Measurements from ENCODE around the gene CDK5RAP2.

Gene CDK5RAP2

DNA sequence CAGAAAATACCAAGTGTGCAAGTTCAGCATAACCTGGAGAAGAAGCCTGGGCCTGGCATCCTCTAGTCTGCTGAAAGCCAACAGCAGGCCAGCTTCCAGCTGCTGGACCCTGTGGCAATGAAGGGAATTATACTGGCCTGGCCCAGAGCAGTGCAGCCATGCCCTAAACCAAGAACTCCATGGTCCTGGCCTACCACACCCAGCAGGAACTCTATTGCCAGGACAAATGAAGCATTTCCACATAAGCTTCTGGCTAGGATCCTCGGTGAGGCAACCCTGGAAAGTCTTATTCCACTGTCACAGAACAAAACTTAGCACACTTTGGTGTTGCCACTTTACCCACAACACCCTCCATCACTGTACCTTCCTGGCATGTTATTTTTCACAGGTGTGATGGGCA lies 35.5 kb downstream of the CDK5RAP2 start:
- Histone ChIP-seq H3K4me1 (ENCODE audit: control insufficient read depth, insufficient read depth, low read length) (no peaks in the 10 kb centered on the region), H3K27ac (ENCODE audit: extremely low read depth, low read depth, low read length) (no peak overlapping the region), H3K36me3 (ENCODE audit: control insufficient read depth in 2 of 2, insufficient read depth in 1 of 2, low read length in 2 of 2) (peaks cover 16 to 79% of the 10 kb centered on the region in 2 experiments), H3K9me3 (ENCODE audit: control insufficient read depth, insufficient read depth, low read depth, low read length) (no peaks in the 10 kb centered on the region), H3K4me3 (ENCODE audit: low read depth, low read length) (no peak overlapping the region)
- POLR2A ChIA-PET = no interaction called here
- CTCF ChIA-PET = interaction anchor here (0.7 to 2.7 kb wide), 4 partner anchors 11 to 67 kb away, joined by 3 to 9 read pairs (median 3); no protein-coding TSS in a partner anchor
- TF ChIP-seq ZNF391 (tag by site-specific recombination; IDR thresholded peaks at IDR 0.05; ENCODE audit: borderline replicate concordance, low read depth) (no peak), ZNF138 (tag by site-specific recombination; IDR thresholded peaks at IDR 0.05; ENCODE audit: borderline replicate concordance) (no peak), ZNF558 (tag by site-specific recombination; IDR thresholded peaks at IDR 0.05) (no peak), ZNF561 (tag by site-specific recombination; IDR thresholded peaks at IDR 0.05; ENCODE audit: borderline replicate concordance) (no peak), REPIN1 (tag by site-specific recombination; IDR thresholded peaks at IDR 0.05; ENCODE audit: low read depth) (no peak), ZNF426 (tag by site-specific recombination; IDR thresholded peaks at IDR 0.05) (no peak), HOXC10 (CRISPR knock-in tag; IDR thresholded peaks at IDR 0.05) (no peak), ZNF76 (tag by site-specific recombination; IDR thresholded peaks at IDR 0.05; ENCODE audit: borderline replicate concordance, low read depth) (no peak), GLIS1 (tag by site-specific recombination; IDR thresholded peaks at IDR 0.05) (no peak), ZNF354C (tag by site-specific recombination; IDR thresholded peaks at IDR 0.05; ENCODE audit: borderline replicate concordance, low read depth) (no peak), BCL11B (tag by site-specific recombination; IDR thresholded peaks at IDR 0.05; ENCODE audit: low read depth) (no peak), ZNF660 (tag by site-specific recombination; IDR thresholded peaks at IDR 0.05) (no peak), ZNF175 (tag by site-specific recombination; IDR thresholded peaks at IDR 0.05) (no peak), HOXA7 (CRISPR knock-in tag; IDR thresholded peaks at IDR 0.05; ENCODE audit: borderline replicate concordance) (no peak), KLF8 (tag by site-specific recombination; IDR thresholded peaks at IDR 0.05) (no peak)
- TF ChIP-seq, protein P1, sequence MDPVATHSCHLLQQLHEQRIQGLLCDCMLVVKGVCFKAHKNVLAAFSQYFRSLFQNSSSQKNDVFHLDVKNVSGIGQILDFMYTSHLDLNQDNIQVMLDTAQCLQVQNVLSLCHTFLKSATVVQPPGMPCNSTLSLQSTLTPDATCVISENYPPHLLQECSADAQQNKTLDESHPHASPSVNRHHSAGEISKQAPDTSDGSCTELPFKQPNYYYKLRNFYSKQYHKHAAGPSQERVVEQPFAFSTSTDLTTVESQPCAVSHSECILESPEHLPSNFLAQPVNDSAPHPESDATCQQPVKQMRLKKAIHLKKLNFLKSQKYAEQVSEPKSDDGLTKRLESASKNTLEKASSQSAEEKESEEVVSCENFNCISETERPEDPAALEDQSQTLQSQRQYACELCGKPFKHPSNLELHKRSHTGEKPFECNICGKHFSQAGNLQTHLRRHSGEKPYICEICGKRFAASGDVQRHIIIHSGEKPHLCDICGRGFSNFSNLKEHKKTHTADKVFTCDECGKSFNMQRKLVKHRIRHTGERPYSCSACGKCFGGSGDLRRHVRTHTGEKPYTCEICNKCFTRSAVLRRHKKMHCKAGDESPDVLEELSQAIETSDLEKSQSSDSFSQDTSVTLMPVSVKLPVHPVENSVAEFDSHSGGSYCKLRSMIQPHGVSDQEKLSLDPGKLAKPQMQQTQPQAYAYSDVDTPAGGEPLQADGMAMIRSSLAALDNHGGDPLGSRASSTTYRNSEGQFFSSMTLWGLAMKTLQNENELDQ (tag by site-specific recombination; IDR thresholded peaks at IDR 0.05; ENCODE audit: low read depth) = no peak
- TF ChIP-seq, protein P2, sequence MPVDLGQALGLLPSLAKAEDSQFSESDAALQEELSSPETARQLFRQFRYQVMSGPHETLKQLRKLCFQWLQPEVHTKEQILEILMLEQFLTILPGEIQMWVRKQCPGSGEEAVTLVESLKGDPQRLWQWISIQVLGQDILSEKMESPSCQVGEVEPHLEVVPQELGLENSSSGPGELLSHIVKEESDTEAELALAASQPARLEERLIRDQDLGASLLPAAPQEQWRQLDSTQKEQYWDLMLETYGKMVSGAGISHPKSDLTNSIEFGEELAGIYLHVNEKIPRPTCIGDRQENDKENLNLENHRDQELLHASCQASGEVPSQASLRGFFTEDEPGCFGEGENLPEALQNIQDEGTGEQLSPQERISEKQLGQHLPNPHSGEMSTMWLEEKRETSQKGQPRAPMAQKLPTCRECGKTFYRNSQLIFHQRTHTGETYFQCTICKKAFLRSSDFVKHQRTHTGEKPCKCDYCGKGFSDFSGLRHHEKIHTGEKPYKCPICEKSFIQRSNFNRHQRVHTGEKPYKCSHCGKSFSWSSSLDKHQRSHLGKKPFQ (tag by site-specific recombination; IDR thresholded peaks at IDR 0.05) = no peak

DNA sequence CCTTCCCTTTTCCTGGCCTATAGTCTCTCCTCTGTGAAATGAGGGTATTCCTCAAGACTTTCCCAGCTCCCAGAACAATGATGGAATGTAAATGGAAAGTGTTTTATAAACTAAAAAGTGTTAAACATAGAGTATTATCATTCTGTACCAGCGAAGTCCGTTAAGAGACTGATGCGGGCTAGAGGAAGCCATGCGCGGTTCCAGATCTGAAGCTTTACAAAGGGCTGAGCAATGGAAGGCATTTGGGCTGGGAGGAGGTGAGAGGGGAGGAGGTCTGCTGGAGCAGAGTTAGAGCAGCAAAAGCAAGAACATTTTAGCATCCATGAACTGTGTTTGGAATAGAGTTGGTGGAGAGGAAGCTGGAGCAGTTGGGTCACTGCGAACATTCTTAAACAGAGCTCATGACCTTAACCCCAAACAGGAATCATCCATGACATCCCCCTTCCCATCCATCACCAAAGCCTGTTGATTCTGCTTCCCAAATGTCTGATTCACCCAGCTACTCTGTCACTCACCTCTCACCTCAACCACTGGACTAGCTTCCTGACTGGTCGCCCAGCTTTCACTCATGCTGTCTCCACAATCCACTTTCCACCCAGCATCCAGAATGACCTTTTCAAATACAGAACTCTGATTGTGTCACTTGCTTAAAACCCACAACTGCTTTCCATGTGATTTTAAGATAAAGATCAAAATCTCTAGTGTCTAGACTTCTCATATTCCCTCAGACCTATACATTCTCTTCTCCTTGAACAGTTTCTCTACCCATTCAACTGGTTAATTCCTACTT lies 37.1 kb downstream of the CDK5RAP2 start:
- H3K36me3 ChIP-seq (ENCODE audit: control insufficient read depth in 2 of 2, insufficient read depth in 1 of 2, low read length in 2 of 2) = peaks cover 9 to 77% of the 10 kb centered on the region in 2 experiments; a peak in 2 of 3 replicates

More for the DNA sequence above, 37.1 kb downstream of the CDK5RAP2 start:
- H3K9me3 ChIP-seq (ENCODE audit: control insufficient read depth, insufficient read depth, low read depth, low read length) = no peaks in the 10 kb centered on the region
- H3K27ac ChIP-seq (ENCODE audit: extremely low read depth, low read depth, low read length) = no peak overlapping the region
- CTCF ChIA-PET = interaction anchor here (0.6 to 2.7 kb wide), 3 partner anchors 10 to 1647 kb away, joined by 3 to 9 read pairs (median 3); no protein-coding TSS in a partner anchor
- POLR2A ChIA-PET = no interaction called here
- TF ChIP-seq ZBTB20 (tag by site-specific recombination; IDR thresholded peaks at IDR 0.05) = no peak
- TF ChIP-seq PRDM1 (tag by site-specific recombination; IDR thresholded peaks at IDR 0.05) = 0 out of 2 replicates have a peak, but pooled peaks have one; percentile 20
- no peak for TF ChIP-seq ZNF266 (tag by site-specific recombination; IDR thresholded peaks at IDR 0.05; ENCODE audit: low read depth)
- no peak for TF ChIP-seq ZNF747 (tag by site-specific recombination; IDR thresholded peaks at IDR 0.05)
- H3K4me1 ChIP-seq (ENCODE audit: control insufficient read depth, insufficient read depth, low read length) = no peaks in the 10 kb centered on the region
- H3K4me3 ChIP-seq (ENCODE audit: low read depth, low read length) = no peak overlapping the region
